GM19238 (cell line): Measurements from ENCODE around the gene ZNF423.

Experiments used
- DNase-seq: peaks from one replicate; pipeline ENCODE4 v3.0.0; 2011; ENCODE audit warnings: low spot score; ENCODE audit not compliant: insufficient read length

Gene ZNF423

GRCh38 chr16:49671333-49671732, 184.6 kb downstream of the ZNF423 start:
- no peak for DNase-seq

- no peak for DNase-seq
These were observed 185.3 kb downstream of the ZNF423 start for GRCh38 chr16:49670627-49671026.

GRCh38 chr16:49665482-49666230, 190.3 kb downstream of the ZNF423 start:
- no peak for DNase-seq

GRCh38 chr16:49664221-49665215, 191.4 kb downstream of the ZNF423 start:
- DNase-seq, result no peak

GRCh38 chr16:49663081-49664065, 192.5 kb downstream of the ZNF423 start:
- no peak for DNase-seq

GRCh38 chr16:49662569-49662968, 193.3 kb downstream of the ZNF423 start:
- no peak for DNase-seq

GRCh38 chr16:49661465-49662187, 194.3 kb downstream of the ZNF423 start:
- no peak for DNase-seq

- no peak for DNase-seq
These were observed 195.3 kb downstream of the ZNF423 start for GRCh38 chr16:49660626-49661025.

- DNase-seq, result no peak
These were observed 196.6 kb downstream of the ZNF423 start for GRCh38 chr16:49659356-49659755.

- no peak for DNase-seq
These were observed 197.4 kb downstream of the ZNF423 start for GRCh38 chr16:49658531-49658930.

GRCh38 chr16:49657736-49658465, 198.0 kb downstream of the ZNF423 start:
- DNase-seq, result no peak

- no peak for DNase-seq
These were observed 201.5 kb downstream of the ZNF423 start for GRCh38 chr16:49654425-49654824.

GRCh38 chr16:49653577-49653976, 202.3 kb downstream of the ZNF423 start:
- no peak for DNase-seq

- no peak for DNase-seq
These were observed 202.7 kb downstream of the ZNF423 start for GRCh38 chr16:49653173-49653570.

GRCh38 chr16:49652456-49653172, 203.3 kb downstream of the ZNF423 start:
- no peak for DNase-seq

- DNase-seq, result no peak
These were observed 203.9 kb downstream of the ZNF423 start for GRCh38 chr16:49651996-49652395.

- no peak for DNase-seq
These were observed 204.7 kb downstream of the ZNF423 start for GRCh38 chr16:49651226-49651625.

GRCh38 chr16:49650603-49651002, 205.3 kb downstream of the ZNF423 start:
- DNase-seq, result no peak
